ENCODE measurements around the gene UPF1.

The UPF1 gene

DNA sequence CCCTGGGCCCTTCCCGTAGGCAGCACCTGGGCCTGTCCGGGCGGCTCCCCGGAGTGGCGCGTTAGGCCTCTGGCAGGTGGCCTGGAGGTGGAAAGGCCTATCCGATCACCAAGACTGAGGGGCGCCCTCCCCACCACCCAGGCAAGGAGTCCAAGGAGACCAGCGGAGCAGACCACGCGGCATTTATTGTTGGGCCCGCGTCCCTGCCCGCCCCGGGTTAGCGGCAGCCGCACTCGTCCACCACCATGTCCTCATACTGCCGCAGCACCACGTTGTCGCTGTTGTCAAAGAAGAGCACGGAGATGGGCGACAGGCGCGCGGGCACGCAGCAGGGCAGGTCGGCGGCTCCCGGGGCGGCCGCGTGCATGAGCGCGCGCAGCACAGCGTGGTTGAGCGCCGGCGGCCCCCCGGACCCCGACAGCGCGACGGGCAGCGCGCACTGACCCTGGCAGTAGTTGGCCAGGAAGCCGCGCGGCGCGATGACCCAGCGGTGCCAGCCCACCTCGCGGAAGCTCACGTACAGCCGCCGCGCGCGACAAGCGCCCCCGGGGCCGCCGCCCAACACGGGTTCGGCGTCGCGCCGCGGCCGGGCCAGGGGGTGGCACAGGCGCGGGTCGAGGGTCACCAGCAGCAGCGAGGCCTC lies 36.7 kb downstream of the UPF1 start:
- in situ Hi-C loops (cut with MboI; ENCODE audit: low sequenced_read_pairs), result no loop called here

DNA sequence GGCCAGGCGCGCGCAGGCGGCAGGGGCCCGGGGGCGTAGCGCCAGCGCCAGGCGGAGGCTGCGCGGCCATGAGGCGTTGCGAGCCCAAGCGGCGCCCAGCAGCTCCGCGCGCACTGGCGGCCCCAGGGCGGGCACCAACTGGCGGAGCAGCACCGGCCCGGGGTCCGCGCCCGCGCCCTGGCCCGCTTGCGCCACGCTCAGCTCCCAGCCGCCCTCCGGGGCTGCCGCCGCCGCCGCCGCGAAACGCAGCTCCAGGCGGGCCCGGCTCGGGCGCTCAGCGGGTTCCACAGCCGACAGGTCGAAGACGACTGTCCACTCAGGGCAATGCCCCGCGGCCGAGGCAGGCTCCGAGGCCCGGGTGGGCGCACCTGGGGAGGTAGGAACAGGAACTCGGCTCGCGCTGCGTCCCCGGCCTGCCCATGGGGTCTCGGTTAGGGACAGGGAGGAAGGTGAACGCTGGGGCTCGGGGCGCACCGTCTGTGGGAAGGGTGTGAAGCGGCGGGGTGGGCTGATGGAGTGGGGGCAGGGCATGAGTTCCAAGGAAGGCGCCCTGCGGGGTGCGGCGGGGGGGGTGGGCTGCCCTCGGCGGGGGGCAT lies 37.4 kb downstream of the UPF1 start:
- in situ Hi-C loops (cut with MboI; ENCODE audit: low sequenced_read_pairs), result no loop called here

GRCh38 chr19:18869781-18870530 lies 38.2 kb downstream of the UPF1 start:
- in situ Hi-C loops (cut with MboI; ENCODE audit: low sequenced_read_pairs), result no loop called here

GRCh38 chr19:18870531-18871172 lies 38.9 kb downstream of the UPF1 start:
- in situ Hi-C loops (cut with MboI; ENCODE audit: low sequenced_read_pairs), result no loop called here

DNA sequence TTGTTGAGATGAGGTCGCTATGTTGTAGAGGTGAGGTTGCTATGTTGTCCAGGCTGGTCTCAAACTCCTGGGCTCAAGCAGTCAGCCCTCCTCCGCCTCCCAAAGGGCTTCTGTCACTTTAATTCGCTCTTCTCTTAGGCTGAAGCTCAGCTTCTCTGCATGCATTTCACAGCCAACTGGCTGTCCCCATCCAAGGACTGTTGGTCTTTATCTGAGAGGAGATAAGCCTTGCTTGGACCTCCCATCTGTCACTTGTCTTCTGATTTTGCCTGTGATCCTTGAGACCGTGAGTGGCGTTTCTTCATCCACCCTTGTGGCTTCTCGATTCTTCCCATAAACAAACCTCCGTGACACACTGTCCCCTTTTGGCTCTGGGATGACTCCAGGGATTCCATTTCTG lies 39.8 kb downstream of the UPF1 start:
- in situ Hi-C loops (cut with MboI; ENCODE audit: low sequenced_read_pairs), result no loop called here

DNA sequence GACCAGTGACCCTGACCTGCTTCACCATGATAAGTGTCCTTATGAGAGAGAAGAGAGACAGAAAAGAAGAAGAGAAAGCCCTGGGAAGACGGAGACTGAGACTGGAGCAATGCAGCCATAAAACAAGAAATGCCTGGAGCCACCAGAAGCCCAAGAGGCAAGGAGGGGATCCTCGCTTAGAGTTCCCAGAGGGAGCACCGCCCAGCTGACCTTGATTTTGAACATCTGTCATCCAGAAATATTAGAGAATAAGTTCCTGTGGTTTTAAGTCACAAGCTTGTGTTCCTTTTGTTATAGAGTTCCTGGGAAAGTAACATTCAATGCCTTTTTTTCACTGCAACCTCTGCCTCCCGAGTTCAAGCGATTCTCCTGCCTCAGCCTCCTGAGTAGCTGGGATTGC lies 44.0 kb downstream of the UPF1 start:
- in situ Hi-C loops (cut with MboI; ENCODE audit: low sequenced_read_pairs), result no loop called here

DNA sequence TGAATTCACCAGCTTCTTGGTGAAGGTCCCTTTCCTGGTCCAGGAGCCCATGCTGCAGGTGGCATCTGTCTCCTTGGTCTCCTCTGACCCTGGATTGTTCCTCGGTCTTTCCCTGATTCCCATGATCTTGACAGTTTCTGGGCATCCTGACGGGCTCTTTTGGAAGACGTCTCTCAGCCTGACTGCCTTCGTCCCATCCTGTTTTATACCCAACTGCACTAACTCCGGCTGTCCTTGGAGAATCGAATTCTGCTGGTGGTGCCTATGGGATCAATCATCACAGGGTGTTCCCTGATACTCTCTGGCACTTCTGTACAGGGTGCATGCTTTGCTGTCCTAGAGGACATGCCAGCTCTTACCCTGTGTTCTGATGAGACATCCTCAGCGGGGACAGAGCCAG lies 45.1 kb downstream of the UPF1 start:
- in situ Hi-C loops (cut with MboI; ENCODE audit: low sequenced_read_pairs), result no loop called here

GRCh38 chr19:18878058-18878797 lies 46.5 kb downstream of the UPF1 start:
- in situ Hi-C loops (cut with MboI; ENCODE audit: low sequenced_read_pairs), result no loop called here

DNA sequence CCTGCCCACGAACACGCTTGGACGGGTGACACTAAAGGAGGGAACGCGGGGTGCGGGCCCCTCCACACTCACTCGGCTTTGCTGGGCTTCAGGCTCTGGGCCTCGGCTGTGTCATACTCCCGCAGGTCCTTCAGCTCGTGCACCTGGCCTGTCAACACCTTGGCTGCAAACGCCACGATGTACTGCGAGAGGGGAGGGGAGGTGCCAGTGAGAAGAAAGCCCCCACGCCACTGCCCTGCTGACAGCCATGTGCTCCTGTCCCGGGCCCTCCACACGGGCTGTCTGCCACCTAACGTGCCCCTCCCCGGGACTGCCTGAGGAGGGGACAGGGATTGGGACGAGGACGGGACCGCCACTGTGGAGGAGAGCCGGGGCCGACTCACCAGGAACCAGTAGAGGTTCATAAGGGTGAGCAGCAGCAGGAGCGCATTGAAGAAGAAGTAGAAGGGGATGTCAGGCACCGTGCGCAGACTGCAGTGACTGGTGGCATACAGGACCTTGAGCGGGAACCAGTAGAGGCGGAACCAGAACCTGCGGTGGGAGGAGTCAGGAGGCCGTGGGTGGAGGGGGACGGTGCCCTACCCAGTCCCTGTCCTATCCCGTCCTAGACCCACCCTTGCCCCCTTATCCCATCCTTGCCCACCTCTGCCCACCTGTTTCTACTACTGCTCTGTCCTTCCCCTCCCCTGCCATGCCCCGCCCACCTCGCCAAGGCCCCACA lies 47.3 kb downstream of the UPF1 start:
- in situ Hi-C loops (cut with MboI; ENCODE audit: low sequenced_read_pairs), result no loop called here

- in situ Hi-C loops (cut with MboI; ENCODE audit: low sequenced_read_pairs), result no loop called here
Observed at GRCh38 chr19:18879579-18880373, 48.0 kb downstream of the UPF1 start.

DNA sequence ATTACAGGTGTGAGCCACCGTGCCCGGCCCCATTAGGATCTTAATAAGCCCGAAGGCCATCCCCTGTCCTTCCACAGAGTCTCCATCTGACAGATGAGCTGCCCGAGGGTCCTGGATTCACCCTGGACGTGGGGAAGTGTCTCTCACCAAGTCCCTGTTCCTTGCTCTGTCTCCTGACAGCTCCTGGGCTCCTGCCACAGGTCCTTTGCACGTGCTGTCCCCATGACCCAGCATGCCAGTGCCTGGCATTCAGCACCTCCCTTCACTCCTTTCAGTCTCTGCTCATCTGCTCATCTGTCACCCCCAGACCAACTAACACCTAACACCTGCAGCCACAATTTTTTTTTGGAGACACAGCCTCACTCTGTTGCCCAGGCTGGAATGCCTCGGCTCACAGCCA lies 49.7 kb downstream of the UPF1 start:
- in situ Hi-C loops (cut with MboI; ENCODE audit: low sequenced_read_pairs), result no loop called here

GRCh38 chr19:18883526-18884304 lies 52.0 kb downstream of the UPF1 start:
- in situ Hi-C loops (cut with MboI; ENCODE audit: low sequenced_read_pairs), result no loop called here

DNA sequence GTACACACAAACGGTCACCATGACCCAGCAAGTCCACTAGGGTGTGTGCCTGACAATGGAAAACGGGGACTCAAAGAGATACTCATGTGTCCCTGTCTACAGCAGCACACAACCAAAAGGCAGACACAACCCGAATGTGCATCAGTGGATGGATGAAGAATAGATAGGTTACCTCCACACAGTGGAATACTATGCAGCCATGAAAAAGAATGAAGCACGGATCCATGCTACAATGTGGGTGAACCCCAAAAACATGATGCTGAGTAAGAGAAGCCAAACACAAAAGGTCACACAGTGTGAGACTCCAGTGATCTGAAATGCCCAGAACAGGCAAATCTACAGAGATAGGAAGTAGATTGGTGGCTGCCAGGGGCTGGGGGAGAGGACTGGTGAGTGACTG lies 55.2 kb downstream of the UPF1 start:
- in situ Hi-C loops (cut with MboI; ENCODE audit: low sequenced_read_pairs), result no loop called here

DNA sequence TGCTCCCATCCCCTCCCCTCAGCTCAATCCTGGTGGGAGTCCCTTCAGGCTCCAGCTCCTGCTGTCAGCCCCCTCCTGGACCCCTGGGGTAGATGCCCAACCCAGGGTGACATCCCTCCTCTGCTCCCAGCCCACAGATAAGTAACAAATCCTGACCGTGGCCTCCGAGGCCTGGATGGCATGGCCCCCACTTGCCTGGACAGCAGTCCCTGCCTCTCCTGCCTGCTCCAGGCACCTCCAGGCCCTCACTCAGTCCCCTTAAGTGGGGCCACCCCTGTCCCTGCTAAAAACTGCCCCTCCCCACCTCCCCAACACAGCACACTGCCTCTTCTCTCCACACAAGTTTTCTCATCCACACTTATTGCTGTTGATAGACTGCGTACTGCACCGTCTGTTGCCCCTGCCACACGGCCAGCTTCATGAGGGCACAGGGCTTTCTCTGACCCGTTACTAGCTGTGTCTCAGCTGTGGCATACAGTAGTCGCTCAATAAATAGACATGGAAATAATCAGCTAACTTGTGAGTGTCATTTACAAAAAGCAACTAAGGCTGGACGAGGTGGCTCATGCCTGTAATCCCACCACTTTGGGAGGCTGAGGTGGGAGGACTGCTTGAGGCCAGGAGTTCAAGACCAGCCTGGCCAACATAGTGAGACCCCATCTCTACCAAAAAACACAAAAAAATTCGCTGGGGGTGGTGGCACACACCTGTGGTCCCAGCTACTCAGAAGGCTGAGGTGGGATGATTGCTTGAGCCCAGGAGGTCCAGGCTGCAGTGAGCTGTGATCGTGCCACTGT lies 58.4 kb downstream of the UPF1 start:
- in situ Hi-C loops (cut with MboI; ENCODE audit: low sequenced_read_pairs), result no loop called here

DNA sequence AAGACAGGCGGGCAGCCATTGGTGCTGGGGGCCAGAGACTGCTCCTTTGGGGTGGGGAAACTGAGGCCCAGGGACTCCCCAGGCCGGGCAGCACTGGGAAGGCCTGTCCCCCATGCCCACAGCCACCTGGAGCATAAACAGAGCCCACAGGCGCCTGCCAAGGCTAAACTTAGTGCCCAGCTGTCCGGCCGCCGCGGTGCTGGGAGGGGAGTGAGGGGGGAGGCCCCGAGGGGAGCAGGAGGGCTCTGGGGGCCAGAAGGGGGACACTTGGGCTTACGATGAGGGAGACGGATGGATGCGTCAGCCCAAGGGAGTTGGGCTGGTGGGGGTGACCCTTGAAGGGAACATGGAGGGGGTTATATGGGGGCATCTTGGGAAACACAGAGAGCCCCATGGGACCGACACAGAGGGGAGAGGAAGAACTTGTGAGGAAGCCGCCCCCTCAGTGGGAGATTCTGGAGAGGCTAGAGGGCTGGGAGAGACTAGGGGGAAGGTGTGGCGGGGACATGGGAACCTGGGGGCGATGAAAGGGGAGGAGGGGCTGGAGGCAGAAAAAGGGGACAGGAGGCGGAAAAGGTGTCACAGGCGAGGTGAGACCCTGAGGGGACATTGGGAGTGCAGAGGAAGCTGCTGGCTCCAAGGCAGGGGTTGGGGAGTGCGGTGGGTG lies 62.0 kb downstream of the UPF1 start:
- in situ Hi-C loops (cut with MboI; ENCODE audit: low sequenced_read_pairs), result no loop called here

GRCh38 chr19:18894254-18895037 lies 62.7 kb downstream of the UPF1 start:
- in situ Hi-C loops (cut with MboI; ENCODE audit: low sequenced_read_pairs), result no loop called here

Measured in hTERT RPE-1 (cell line).